Measurements from ENCODE around the gene TMEM205. TPM values are rescaled to one million over a fixed set of nuclear protein-coding genes. Genes with fewer than 3 reads are reported as not detected.

The TMEM205 gene
- total and polyA plus RNA-seq, 2 experiments from 2014 or later: 84.6 to 152 TPM

GRCh38 chr19:11324748-11325389 is 21.2 kb downstream of the TMEM205 start:
- 0 out of 2 replicates have a peak overlapping the region, but pooled peaks have one; percentile 49 for H3K9ac ChIP-seq
- no peak for TF ChIP-seq EZH2phosphoT487 (IDR thresholded peaks at IDR 0.05; ENCODE audit: insufficient read depth, low read depth)
- TF ChIP-seq EZH2 (IDR thresholded peaks at IDR 0.05; ENCODE audit: insufficient read depth, poor library complexity, severe bottlenecking): no peak
- H3K27ac ChIP-seq: peak overlapping the region; percentile 70
- 61 to 63% methylated on average over 17 of the region's 17 CpGs for WGBS, 2 experiments (ENCODE audit: low coverage in 1 of 2, low lambda C conversion rate in 2 of 2, missing lambda C conversion rate in 2 of 2)
- no peaks in the 10 kb centered on the region for H3K79me2 ChIP-seq (ENCODE audit: insufficient read depth)
- peaks cover 9% of the 10 kb centered on the region for H3F3A ChIP-seq (ENCODE audit: insufficient read depth)
- H3K4me2 ChIP-seq (ENCODE audit: unreplicated experiment): peak overlapping the region; percentile 75
- no peaks in the 10 kb centered on the region for H3K36me3 ChIP-seq (ENCODE audit: low read depth)
- no peak overlapping the region; the same call in 1 of the 2 replicates for H3K4me3 ChIP-seq
- peak overlapping the region; percentile 52; the same call in 1 of the 2 replicates for H2AFZ ChIP-seq
- H4K20me1 ChIP-seq (ENCODE audit: insufficient read depth): no peaks in the 10 kb centered on the region
- H3K9me2 ChIP-seq (ENCODE audit: insufficient read depth): no peaks in the 10 kb centered on the region
- no peaks in the 10 kb centered on the region for H3K9me3 ChIP-seq (ENCODE audit: low read depth)
- in situ Hi-C loops (cut with MboI): no loop called here
- no peaks in the 10 kb centered on the region for H3K27me3 ChIP-seq (replicated peaks; ENCODE audit: insufficient read depth)
- H3K4me1 ChIP-seq (ENCODE audit: insufficient read depth): peaks cover 16% of the 10 kb centered on the region
- no peak for DNase-seq

DNA sequence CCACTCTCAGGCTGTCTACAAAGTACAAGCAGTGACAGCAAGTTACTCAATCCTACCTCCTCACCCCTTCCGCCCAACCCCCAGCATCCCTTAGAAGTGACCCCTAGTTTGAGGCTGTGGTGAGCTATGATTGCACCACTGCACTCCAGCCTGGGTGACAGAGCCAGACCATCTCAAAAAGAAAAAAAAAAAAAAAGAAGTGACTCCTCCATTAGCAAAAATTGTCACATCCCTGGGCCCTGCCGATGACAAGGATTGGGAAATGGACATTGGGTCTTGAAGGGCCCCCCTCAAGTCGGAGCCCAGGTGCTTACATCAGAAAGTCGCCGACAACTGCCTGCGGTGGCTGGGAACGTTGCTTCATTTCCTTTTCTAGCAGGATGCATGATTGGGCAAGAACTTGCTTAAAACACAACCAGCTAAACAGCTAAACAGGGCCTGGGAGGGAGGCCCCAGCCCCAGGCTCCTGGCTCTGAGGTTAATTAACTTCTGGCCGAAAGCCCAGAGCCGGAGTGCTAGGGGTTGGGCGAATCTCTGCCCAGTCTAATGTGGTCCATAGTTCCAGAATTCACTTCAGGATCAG is 21.9 kb downstream of the TMEM205 start:
- Histone ChIP-seq H3K4me2 (ENCODE audit: unreplicated experiment) (peak overlapping the region; percentile 75), H3K27me3 (replicated peaks; ENCODE audit: insufficient read depth) (no peaks in the 10 kb centered on the region), H3K9me2 (ENCODE audit: insufficient read depth) (no peaks in the 10 kb centered on the region), H4K20me1 (ENCODE audit: insufficient read depth) (no peaks in the 10 kb centered on the region), H3K27ac (peak overlapping the region; percentile 70), H3K36me3 (ENCODE audit: low read depth) (no peaks in the 10 kb centered on the region), H3K79me2 (ENCODE audit: insufficient read depth) (no peaks in the 10 kb centered on the region), H3K4me3 (peak overlapping the region; percentile 51), H3K4me1 (ENCODE audit: insufficient read depth) (peaks cover 16% of the 10 kb centered on the region), H3K9ac (peak overlapping the region; percentile 49), H2AFZ (peak overlapping the region; percentile 52; the same call in 1 of the 2 replicates), H3K9me3 (ENCODE audit: low read depth) (no peaks in the 10 kb centered on the region), H3F3A (ENCODE audit: insufficient read depth) (peaks cover 9% of the 10 kb centered on the region)
- DNase-seq: peak; percentile 95
- no peak for TF ChIP-seq EZH2phosphoT487 (IDR thresholded peaks at IDR 0.05; ENCODE audit: insufficient read depth, low read depth)
- no peak for TF ChIP-seq EZH2 (IDR thresholded peaks at IDR 0.05; ENCODE audit: insufficient read depth, poor library complexity, severe bottlenecking)
- WGBS, 2 experiments (ENCODE audit: low coverage in 1 of 2, low lambda C conversion rate in 2 of 2, missing lambda C conversion rate in 2 of 2): 5 to 7% methylated on average over 10 of the region's 10 CpGs
- in situ Hi-C loops (cut with MboI): no loop called here

GRCh38 chr19:11323601-11324078 is 22.4 kb downstream of the TMEM205 start:
- no peak for DNase-seq
- Histone ChIP-seq H4K20me1 (ENCODE audit: insufficient read depth) (no peaks in the 10 kb centered on the region), H3K4me1 (ENCODE audit: insufficient read depth) (peaks cover 16% of the 10 kb centered on the region), H3K36me3 (ENCODE audit: low read depth) (no peaks in the 10 kb centered on the region), H3K4me2 (ENCODE audit: unreplicated experiment) (peak overlapping the region; percentile 75), H3K4me3 (peak overlapping the region; percentile 51), H3F3A (ENCODE audit: insufficient read depth) (peaks cover 9% of the 10 kb centered on the region), H3K27me3 (replicated peaks; ENCODE audit: insufficient read depth) (no peaks in the 10 kb centered on the region), H3K79me2 (ENCODE audit: insufficient read depth) (no peaks in the 10 kb centered on the region), H3K9me3 (ENCODE audit: low read depth) (no peaks in the 10 kb centered on the region), H3K27ac (peak overlapping the region; percentile 70), H3K9me2 (ENCODE audit: insufficient read depth) (no peaks in the 10 kb centered on the region), H3K9ac (peak overlapping the region; percentile 49), H2AFZ (peak overlapping the region; percentile 52; the same call in 1 of the 2 replicates)
- in situ Hi-C loops (cut with MboI): no loop called here
- no peak for TF ChIP-seq EZH2 (IDR thresholded peaks at IDR 0.05; ENCODE audit: insufficient read depth, poor library complexity, severe bottlenecking)
- no peak for TF ChIP-seq EZH2phosphoT487 (IDR thresholded peaks at IDR 0.05; ENCODE audit: insufficient read depth, low read depth)
- 55 to 67% methylated on average over 5 of the region's 5 CpGs for WGBS, 2 experiments (ENCODE audit: low coverage in 1 of 2, low lambda C conversion rate in 2 of 2, missing lambda C conversion rate in 2 of 2)

DNA sequence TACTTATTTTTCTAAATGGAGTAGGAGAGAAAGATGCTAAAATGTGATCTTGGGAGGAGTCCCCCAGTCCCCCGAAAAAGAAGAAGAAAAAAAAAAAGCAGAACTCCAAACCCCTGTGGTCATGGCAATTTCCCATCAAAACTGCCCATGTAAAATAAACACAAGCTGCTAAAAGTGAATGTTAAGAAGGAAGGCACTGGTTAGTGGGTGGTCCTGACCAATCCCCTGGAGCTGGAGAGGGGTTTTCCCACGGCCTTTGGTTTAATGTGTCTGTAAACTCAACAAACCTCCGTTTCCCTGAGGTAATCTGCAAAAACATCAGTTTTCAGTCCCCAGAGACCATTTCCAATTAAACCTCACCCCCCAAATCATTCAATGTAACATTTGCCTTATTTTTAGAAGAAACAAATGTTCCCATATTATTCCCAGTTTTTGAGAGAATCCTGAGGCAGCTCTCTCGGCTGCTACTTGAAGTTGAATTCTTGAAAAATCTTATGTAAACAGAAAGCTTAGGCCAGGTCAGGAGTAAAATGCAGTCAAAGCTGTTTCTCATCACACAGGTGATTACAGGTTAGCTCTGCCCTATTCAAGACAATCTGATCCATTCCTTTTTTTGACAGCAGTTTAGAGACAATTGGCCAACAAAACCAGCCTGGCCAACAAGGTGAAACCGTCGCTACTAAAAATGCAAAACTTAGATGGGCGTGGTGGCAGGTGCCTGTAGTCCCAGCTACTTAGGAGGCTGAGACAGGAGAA is 23.6 kb downstream of the TMEM205 start:
- Histone ChIP-seq H3F3A (ENCODE audit: insufficient read depth) (peaks cover 9% of the 10 kb centered on the region), H3K9me3 (ENCODE audit: low read depth) (no peaks in the 10 kb centered on the region)
- WGBS, 2 experiments (ENCODE audit: low coverage in 1 of 2, low lambda C conversion rate in 2 of 2, missing lambda C conversion rate in 2 of 2): 83 to 88% methylated on average over 7 of the region's 7 CpGs

More for the DNA sequence above, 23.6 kb downstream of the TMEM205 start:
- Histone ChIP-seq H3K79me2 (ENCODE audit: insufficient read depth) (no peaks in the 10 kb centered on the region), H3K4me2 (ENCODE audit: unreplicated experiment) (no peak overlapping the region), H3K4me1 (ENCODE audit: insufficient read depth) (peaks cover 16% of the 10 kb centered on the region), H3K36me3 (ENCODE audit: low read depth) (no peaks in the 10 kb centered on the region), H4K20me1 (ENCODE audit: insufficient read depth) (no peaks in the 10 kb centered on the region), H3K4me3 (no peak overlapping the region), H2AFZ (no peak overlapping the region), H3K9me2 (ENCODE audit: insufficient read depth) (no peaks in the 10 kb centered on the region), H3K9ac (no peak overlapping the region), H3K27ac (no peak overlapping the region), H3K27me3 (replicated peaks; ENCODE audit: insufficient read depth) (no peaks in the 10 kb centered on the region)
- no peak for DNase-seq
- TF ChIP-seq EZH2 (IDR thresholded peaks at IDR 0.05; ENCODE audit: insufficient read depth, poor library complexity, severe bottlenecking): no peak
- no peak for TF ChIP-seq EZH2phosphoT487 (IDR thresholded peaks at IDR 0.05; ENCODE audit: insufficient read depth, low read depth)
- in situ Hi-C loops (cut with MboI): no loop called here
